Left renal cortex interstitium (tissue), 4 donors: ENCODE data around the gene RADIL. TPM values are rescaled to one million over a fixed set of nuclear protein-coding genes. Genes with fewer than 3 reads are reported as not detected.
"Not testable (repeated sequence)": the region's sequence is repeated elsewhere in the genome, so short reads cannot be mapped to it uniquely, and the experiment has no call there.

ENCODE experiments used
- DNase-seq, 4 donors: peaks; one replicate each; pipeline ENCODE4 v3.0.0-alpha.2; 2013; ENCODE audit warnings: low read depth in 4 of 4, low spot score in 2 of 4, missing footprints in 1 of 4
- polyA plus RNA-seq, 4 donors: library from polyadenylated mRNA; unstranded; fragments of 120-200 nt; gene quantifications; one replicate each; pipeline ENCODE4 v1.2.1, GENCODE V29; 2013; ENCODE audit not compliant: insufficient read length in 4 of 4

RADIL gene
- polyA plus RNA-seq, 4 donors, result 1.5 to 2.9 (median 1.9) TPM

DNA sequence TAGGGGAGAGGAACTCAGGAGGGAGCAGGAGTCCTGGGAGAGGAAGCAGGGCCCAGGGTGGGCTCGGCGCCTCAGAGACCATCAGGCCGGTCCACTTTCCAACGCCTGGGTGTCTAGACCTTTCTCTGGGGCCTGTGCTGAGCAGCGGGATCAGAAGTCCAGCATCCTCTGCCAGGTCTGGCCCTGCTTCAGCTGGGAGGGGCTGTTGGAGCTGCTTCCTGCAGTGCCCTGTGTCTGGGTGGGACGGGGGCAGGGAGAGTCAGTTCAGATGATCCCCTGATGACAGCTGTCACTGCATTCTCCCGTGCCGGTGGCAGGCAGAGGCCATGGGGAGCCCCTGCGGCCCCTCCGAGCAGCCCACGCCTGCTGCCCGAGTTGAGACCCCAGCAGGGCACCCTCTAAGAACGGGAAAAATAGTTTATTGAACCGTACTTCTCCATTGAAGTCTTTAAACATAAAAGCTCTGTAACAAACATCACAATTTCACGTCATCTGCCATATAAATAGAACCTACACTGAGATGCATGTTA lies 84.7 kb downstream of the RADIL start:
- DNase-seq, result no peak

DNA sequence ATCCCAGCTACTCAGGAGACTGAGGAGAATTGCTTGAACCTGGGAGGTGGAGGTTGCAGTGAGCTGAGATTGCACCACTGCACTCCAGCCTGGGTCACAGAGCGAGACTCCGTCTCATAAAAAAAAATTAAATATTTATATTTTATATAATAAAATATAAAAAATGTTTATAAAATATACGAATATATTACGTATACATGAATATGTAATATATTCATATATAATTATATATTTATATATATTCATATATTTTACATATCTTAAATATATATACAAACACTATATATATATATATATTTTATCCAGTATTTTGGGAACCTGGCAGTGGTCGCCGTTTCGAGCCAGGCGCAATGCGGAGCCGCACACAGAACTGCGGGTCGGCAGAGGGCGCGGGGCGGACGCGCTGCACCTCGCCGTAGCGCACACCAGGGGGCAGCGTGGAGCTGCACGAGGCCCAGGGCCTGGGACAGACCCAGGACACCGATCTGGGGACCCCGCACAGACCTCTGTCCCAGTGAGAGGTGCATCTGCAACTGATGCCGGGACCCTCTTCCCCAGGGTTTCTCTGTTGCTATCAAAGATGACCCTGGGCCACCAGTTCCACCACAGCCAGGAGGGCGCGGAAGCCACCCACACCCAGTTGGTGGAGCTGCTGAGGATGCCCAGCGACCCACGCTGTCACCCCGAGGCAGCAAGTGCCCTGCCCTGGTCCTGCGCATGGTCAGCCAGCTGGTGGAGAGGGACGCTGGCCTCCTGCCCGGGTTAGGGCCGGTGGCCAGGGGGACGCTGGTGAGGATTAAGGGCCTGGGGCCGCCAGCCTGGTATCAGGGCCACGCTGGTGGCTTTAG lies 85.4 kb downstream of the RADIL start:
- no peak for DNase-seq

DNA sequence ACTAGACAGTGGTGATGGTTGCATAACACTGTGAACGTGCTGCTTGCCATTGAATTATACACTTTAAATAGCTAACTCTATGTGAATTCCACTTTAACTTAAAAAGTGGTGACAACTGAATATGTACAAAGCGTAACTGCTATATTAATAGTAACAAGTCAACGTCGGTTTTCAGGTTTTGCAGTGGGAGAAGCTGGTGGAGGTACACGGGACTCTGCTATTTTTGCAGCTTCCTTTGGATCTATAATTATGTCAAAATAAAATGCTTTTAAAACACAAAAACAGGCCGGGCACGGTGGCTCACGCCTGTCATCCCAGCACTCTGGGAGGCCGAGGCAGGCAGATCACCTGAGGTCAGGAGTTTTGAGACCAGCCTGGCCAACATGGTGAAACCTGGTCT lies 87.1 kb downstream of the RADIL start:
- DNase-seq, result no peak

DNA sequence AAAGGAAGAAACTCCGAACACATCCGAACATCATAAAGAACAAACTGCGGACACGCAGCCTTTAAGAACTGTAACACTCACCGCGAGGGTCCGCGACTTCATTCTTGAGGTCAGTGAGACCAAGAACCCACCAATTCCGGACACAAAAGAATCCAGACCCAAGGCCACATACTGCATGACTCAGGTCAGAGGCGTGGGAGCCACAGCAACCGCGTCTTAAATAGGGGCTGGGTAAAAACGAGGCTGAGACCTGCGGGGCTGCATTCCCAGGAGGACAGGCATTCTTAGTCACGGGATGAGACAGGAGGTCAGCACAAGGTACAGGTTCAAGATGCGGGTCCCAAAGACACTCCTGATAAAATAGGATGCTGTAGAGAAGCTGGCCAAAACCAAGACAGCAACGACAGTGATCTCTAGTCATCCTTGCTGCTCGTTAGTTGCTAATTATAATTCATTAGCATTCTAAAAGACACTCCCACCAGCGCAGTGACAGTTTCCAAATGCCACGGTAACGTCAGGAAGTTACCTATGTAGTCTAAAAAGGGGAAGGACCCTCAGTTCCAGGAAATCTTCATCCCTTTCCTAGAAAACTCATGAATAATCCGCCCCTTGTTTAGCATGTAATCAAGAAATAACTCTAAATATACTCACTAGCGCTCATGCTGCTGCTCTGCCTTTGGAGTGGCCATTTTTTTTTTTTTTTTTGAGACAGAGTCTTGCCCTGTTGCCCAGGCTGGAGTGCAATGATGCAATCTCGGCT lies 88.7 kb downstream of the RADIL start:
- DNase-seq, result no peak

DNA sequence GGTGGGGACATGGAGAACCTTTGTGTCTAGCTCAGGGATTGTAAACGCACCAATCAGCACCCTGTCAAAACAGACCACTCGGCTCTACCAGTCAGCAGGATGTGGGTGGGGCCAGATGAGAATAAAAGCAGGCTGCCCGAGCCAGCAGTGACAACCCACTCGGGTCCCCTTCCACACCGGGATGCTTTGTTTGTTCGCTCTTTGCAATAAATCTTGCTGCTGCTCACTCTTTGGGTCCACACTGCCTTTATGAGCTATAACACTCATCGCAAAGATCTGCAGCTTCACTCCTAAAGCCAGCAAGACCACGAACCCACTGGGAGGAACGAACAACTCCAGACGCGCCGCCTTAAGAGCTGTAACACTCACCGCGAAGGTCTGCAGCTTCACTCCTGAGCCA lies 89.3 kb downstream of the RADIL start:
- not testable (repeated sequence) for DNase-seq

DNA sequence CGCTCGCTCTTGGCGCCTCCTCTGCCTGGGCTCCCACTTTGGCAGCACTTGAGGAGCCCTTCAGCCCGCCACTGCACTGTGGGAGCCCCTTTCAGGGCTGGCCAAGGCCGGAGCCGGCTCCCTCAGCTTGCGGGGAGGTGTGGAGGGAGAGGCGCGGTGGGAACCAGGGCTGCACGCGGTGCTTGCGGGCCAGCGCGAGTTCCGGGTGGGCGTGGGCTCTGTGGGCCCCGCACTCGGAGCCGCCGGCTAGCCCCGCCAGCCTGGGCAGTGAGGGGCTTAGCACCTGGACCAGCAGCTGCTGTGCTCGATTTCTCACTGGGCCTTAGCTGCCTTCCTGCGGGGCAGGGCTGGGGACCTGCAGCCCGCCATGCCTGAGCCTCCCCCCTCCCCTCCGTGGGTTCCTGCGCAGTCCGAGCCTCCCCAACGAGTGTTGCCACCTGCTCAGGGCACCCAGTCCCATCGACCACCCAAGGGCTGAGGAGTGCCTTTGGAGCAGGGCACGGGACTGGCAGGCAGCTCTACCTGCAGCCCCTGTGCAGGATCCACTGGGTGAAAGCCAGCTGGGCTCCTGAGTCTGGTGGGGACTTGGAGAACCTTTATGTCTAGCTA lies 90.0 kb downstream of the RADIL start:
- not testable (repeated sequence) for DNase-seq

DNA sequence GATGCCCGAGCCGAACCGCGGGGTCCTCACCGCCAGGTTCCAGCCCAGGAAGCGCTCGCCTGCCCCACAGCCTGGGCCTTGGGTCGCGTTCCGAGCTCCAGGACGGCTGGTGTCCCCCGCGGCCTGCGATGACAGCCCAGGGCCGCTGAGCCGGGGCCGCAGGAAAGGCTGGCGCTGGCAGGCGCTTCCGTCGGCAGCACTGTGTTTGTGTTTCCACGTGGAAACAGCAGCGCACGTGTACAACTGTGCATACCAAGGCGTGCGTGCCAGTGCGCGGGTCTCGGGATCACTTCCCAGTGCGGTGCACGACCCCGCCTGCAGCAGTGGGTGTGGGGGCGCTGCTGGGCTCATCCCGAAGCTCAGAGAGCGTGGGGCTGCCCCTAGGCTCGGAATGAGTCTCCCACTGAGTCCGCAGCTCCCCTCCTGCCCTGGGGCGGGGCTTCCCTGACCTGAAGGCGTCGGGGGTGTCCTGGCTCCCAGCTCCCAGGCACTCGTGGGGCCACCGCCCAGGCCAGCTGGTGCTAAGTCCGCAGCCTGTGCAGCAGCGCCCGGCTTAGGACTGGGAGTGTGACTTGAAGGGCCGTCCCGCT lies 90.9 kb downstream of the RADIL start:
- no peak for DNase-seq

DNA sequence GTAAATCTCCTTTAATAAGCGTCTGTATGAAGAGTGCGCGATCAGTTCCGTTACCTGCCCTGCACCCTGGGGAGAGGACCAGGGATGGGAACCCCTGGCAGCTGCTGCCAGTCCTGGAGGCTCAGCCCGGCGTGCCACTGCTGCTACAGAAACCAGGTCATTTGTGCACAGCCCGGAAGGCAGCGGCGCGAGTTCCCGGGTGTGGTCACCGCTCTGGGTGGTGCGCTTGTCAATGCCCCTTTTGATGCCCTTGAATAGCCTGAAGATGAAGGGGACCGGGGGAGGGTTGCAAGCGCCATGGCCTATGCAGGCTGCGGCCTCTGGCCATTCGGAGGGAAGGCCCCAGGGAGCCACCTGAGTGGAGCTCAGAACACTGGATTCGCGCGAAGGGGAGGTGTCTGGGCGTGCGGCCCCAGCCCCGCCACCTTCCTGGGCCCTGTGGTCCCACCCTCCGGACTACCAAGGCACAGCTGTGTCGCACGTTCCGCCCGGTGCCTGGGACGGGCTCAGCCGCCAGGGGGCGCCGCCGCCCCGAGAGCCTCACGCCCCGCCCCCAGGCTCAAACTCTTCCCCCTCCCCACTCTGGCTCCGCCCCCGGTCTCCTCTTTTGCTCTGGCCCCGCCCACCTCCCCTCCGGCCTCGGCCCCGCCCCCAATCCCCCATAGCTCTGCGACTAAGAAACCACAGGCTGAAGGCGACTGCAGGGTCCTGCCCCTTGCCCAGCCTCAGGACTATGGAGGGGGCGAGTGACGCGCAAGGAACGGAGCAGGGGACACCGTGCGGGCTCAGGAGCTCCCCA lies 91.6 kb downstream of the RADIL start:
- DNase-seq, result peak in 3 of 4 donors; percentile 41 to 65 (median 41)

DNA sequence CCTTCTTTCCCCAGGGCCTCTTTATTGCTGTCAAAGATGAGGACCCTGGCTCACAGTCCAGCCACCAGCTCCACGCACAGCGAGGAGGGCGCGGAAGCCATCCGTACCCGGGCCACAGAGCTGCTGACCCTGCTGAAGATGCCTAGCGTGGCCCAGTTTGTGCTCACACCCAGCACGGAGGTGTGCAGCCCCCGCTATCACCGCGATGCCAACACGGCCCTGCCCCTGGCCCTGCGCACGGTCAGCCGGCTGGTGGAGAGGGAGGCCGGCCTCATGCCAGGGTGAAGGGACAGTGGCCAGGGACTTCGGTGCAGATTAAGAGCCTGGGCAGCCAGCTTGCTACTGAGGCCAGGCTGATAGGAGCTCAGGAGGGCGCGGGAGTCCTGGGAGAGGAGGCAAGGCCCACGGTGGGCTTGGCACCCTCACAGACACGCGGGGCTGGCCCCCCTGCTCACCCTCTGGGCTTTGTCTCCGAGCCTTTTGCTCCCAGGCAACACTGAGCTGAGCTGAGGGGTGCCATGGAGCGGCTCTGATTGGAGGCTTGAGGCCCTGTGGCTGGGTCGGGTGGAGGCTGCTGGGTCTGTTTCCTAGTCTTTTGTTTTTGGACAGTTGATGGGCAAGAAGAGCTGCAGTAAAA lies 92.3 kb downstream of the RADIL start:
- no peak for DNase-seq

DNA sequence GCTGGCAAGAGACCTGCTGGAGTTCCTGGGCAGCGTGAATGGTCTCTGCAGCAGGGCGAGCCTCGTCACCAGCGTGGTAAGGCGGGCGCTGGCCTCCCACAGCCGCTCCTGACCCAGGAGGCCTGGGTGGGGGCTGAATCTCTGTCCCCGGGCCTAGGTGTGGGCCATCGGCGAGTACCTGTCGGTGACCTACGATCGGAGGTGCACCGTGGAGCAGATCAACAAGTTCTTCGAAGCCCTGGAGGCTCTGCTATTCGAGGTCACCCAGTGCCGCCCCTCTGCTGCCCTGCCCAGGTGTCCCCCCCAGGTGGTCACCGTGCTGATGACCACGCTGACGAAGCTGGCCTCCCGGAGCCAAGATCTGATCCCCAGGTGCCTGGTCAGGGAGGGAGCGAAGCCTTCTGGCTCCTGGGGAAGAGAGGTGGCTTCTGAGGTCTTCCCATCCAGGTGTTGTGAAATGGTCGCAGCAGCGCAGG lies 93.0 kb downstream of the RADIL start:
- DNase-seq, result no peak

DNA sequence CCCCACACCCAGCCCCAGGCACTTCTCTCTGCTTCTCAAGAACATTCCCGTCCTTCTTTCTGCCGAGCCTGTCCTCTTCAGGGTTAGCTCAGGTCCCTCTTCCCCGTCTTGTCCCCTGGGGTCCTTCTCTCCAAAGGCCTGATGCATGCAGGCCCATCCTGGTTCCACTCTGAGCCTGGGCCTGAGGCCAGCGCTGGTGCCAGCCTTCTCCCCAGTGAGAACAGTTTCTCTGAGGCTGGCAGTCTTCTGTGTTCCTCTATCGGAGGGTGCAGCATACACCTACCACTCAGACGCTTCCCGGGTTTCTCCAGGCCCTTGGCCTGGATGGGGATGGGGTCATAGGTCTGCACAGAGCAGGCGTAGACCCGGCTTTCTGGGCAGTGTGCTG lies 93.4 kb downstream of the RADIL start:
- no peak for DNase-seq

DNA sequence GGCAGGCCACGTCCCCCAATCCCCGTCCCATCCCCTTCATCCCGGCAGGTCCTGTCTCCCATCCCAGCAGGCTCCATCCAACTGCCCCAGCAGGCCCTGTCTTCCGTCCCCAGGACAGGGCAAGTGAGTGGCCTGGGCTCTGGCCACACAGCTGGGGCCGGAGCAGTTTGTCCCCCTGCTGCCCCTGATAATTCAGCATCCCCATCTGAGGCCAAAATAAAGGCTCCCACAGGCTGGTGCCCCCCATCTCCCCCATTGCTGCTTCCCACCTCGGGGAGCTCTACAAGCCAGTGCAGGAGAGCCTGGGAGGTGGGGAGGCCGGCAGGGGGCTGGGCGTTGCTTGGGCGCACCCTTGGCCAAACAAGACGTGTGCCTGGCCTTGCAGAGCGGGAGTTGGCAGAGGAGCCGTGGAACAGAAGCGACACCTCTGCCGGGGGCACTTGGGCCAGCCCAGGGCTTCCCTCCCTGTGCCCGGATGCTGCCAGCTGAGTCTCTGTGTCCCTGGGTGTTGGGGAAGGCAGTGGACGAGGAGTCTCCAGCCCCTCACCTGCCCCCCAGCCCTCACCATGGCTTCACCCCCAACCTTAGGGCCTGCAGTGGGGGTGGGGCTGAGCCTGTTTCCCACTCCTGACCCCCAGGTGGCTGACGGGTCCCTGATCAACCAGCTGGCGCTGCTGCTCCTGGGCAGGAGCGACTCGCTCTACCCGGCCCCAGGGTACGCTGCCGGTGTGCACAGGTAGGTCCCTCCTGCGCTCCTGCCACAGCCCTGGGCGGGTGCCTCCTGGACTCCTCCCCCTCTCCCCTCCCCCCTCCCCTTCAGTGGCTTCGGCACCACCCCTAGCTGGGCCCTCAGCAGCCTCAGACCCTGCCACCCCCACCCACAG lies 94.1 kb downstream of the RADIL start:
- no peak for DNase-seq

DNA sequence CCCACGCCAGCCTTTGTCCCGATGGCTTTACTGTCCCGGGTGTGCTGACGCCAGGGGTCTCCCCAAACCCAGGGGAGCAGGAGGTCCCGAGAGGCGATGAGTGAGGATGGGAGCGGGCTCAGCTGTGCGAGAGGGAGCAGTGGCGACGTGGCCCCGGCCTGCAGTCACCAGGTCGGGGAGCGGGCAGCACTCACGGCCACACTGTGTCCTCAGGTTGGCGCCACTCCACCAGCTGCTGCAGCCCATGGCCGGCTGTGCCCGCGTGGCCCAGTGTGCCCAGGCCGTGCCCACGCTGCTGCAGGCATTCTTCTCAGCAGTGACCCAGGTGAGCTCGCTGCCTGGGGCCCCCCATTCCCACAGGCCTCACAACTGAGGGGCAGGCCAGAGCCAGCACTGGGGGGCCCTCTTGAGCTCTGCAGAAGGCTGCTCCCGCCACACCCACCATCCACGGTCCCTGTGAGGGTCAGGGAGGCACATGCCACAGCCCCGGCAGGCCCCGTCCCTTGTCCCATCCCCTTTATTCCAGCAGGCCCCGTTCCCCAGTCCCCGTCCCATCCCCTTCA lies 94.8 kb downstream of the RADIL start:
- DNase-seq, result no peak

DNA sequence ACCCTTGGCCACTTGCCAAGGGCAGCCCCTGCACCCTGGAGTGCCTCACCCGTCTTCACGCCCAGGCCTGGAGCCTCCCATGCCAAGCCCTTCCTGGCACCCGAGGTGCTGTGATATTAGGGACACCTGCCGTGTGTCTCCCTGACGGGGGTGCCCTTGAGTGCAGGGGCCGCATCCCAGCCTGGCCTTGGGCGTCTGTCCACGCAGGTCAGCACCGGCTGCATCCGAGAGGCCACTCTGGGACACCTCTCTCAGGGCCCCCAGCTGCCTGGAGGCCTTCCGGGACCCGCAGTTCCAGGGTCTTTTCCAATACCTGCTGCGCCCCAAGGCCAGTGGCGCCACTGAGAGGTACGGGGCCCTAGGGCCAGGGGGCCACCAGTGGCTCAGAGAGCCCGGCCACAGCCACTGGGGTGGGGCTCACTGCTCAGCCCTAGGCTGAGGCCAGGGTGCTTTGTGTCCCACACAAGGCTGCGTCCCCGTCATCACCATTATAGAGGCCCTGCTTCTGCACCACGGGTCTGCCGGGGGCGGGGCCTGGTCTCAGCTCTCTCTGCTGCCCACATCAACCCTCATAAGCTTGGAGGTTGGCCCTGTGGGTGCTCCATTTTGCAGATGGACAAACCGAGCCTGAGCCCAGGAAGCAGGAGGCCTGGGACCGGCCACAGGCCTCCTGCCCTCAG lies 95.4 kb downstream of the RADIL start:
- no peak for DNase-seq

DNA sequence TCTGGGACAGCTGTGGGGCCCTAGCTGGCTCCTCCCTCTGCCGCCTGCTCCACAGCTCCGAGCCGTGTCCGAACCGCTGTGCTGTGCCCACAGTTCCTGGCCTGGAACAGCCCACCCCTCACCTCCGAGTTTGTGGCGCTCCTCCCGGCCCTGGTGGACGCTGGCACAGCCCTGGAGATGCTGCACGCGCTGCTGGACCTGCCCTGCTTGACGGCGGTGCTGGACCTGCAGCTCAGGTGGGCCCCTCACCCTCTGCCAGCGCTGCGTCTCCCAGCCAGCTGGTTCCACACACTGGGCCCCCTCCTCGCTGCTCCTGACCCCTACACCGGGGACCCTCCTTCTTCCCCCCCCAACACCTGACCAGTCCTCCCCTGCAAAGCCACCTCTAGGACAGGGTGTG lies 96.0 kb downstream of the RADIL start:
- no peak for DNase-seq

DNA sequence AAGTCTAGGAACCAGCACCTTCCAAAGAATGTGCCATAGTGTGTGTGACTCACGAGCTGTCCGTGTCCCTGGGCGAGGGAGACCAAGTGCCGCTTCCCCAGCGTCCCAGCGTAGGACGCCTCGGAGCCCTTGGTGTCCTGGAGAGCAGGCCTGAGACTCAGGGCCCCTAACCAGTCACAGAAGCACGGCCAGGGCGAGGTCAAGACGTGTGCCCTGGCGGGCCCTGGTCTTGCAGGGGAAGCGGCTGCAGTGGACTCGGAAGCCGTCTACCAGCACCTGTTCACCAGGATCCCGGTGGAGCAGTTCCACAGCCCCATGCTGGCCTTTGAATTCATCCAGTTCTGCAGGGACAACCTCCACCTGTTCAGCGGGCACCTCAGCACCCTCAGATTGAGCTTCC lies 97.5 kb downstream of the RADIL start:
- DNase-seq, result no peak

DNA sequence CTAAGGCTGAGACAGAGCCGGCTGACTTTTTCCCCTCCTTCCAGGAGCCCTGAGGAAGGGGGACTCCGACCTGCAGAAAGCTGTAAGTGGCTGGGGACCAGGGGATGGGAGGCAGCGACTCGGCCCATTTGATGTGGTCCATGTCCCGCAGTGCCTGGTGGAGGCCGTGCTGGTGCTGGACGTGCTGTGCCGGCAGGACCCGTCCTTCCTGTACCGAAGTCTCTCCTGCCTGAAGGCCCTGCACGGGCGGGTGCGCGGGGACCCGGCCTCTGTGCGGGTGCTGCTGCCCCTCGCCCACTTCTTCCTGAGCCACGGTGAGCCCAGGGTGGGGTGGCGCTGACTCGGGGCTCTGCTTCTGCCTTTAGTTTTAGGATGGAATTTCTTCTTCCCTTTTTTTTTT lies 98.1 kb downstream of the RADIL start:
- DNase-seq, result no peak

DNA sequence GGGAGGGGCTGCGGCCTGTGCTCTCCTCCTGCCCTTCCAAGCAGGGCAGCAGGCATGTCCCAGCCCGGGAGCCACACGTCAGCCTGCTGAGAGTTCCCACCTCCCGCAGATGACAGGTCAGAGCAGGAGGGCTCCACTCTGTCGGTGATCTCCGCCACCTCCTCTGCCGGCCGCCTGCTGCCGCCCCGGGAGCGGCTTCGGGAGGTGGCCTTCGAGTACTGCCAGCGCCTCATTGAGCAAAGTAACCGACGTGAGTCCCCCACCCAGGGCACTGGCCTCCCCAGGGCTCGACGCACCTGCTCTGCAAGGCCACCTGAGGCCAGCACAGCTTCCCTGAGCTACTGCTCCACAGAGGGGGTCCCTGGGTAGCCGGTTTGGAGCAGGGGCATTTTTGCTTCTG lies 98.7 kb downstream of the RADIL start:
- DNase-seq, result no peak
